GM10266 (cell line): ENCODE data around the gene PBX4.

ENCODE experiments used
- DNase-seq: peaks from one replicate; pipeline ENCODE4 v3.0.0; 2012; ENCODE audit errors: extremely low spot score
- CTCF ChIP-seq: IDR thresholded peaks from 2 replicates; pipeline ENCODE4 v1.5.1; 2012; ENCODE audit warnings: mild to moderate bottlenecking, low read depth; ENCODE audit not compliant: control insufficient read depth, insufficient read depth; ENCODE audit errors: missing control alignments

PBX4 gene

DNA sequence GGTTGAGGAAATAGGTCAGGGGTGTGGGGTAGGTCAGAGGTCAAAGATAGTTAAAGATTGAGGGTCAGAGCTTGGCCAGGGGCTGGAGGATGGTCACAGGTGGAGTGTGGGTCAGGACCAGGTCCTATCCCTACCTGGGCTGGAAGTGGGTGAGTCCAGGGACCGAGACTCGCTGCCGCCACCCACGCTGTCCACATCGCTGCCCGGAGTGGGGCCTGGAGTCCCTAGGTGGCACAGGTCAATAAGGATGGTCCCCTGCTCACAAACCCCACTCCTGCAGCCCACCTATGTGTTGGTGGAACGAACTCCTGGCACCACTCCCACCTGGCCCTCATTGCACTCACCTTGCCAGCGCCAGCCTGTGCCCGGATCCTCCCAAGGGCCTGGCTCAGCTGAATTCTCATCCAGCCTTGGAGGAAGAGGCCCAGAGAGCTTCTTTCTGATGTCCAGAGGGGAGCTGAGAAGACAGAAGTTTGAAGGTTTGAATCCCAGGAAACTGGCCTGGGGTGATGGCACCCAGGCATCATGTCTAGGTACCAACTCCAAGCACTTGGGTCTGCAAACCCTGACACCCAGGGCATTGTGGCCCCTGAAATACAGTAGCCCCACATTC is 18.2 kb upstream of the PBX4 start:
- DNase-seq: no peak
- no peak for TF ChIP-seq CTCF

- no peak for TF ChIP-seq CTCF
- no peak for DNase-seq
Observed at GRCh38 chr19:19635313-19635702, 16.8 kb upstream of the PBX4 start.

DNA sequence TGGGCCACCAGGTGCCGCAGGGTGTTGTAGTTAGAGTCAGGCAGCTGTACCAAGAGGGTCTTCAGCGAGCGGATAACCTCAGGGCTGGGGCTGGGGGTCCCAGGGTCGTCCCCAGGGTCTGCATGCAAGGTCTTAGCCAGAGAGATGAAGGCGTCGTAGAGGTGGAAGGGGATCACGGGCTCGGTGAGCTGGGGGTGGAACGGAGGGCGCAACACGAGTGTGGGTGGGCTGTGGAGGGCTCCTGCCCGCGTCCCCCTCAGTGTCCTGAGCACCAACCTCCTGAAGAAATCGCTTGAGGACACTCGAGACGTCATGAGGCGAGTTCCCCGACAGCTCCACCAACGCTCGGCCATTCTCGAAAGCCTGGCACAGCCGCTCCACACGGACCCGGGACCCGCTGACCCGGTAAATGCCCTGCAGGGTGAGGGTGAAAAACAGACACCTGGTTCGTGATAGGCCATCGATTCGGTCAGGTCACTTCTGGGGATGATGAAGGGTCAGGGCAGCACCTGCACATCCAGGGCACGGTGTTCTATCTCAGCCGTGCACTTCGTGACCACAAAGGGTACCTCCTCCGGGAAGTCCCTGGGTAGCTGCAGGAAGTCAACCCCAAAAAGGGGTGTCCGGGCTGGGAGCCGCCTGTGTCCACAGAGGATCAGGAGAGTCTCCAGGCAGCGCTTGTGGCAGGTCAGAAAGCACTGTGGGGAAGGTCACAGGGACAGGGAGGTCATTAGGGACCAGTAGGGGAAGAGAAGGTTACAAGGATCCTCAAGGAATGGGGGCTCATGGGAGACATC is 16.2 kb upstream of the PBX4 start:
- no peak for DNase-seq
- TF ChIP-seq CTCF: no peak

DNA sequence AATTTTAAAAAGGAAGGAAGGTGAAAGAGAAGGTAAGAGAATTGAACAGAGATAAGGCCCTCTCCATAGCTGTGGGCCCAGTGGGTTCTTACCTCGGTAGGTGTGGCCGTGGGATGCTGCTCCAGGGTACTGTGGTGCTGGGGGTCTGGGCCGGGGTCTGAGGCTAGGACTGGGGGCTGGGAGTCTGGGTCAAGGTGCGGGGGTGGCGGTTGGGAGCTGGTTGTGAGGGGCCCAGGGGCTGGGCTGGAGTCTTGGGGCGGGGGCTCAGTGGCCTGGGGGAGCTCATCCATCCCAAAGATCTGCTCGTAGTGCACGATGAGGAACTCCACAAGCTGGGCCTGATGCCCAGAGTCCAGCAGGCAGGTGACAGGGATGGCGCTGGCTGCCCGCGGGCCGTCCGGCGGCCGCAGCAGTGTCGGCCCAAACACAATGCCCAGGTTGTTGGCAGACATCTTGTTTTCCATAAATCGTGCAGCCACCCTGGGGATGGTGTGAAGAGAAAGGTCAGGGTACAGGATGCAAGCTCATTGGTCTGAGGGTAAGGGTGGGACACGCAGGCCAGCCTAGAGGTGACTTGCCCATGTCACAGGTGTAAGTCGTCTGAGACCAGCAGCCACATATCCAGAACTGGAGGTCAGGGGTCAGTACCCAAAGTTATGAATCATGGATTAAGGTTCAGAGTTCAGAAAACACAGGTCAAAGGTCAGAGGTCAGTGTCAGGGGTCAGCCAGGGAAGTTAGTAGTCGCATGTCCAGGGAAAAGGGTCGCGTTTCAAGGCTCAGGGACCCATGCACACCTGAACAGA is 15.4 kb upstream of the PBX4 start:
- TF ChIP-seq CTCF: no peak
- DNase-seq: no peak

- no peak for TF ChIP-seq CTCF
- DNase-seq: no peak
Observed at GRCh38 chr19:19632661-19633060, 14.2 kb upstream of the PBX4 start.

- TF ChIP-seq CTCF: no peak
- DNase-seq: no peak
Observed at GRCh38 chr19:19631346-19631745, 12.9 kb upstream of the PBX4 start.

- no peak for DNase-seq
- TF ChIP-seq CTCF: no peak
Observed at GRCh38 chr19:19630426-19630825, 11.9 kb upstream of the PBX4 start.
